ENCODE results near the gene CES3. TPM values are rescaled to one million over a fixed set of nuclear protein-coding genes. Genes with fewer than 3 reads are reported as not detected.
A peak's percentile ranks its signal among the peaks of the same experiment; 100 is the strongest.

CES3 gene
- total and polyA plus RNA-seq, 9 of the 15 experiments (the other 6 are each of a cell fraction or from before 2014, with no cell fraction given): 0.06 to 2.2 (median 0.68) TPM

DNA sequence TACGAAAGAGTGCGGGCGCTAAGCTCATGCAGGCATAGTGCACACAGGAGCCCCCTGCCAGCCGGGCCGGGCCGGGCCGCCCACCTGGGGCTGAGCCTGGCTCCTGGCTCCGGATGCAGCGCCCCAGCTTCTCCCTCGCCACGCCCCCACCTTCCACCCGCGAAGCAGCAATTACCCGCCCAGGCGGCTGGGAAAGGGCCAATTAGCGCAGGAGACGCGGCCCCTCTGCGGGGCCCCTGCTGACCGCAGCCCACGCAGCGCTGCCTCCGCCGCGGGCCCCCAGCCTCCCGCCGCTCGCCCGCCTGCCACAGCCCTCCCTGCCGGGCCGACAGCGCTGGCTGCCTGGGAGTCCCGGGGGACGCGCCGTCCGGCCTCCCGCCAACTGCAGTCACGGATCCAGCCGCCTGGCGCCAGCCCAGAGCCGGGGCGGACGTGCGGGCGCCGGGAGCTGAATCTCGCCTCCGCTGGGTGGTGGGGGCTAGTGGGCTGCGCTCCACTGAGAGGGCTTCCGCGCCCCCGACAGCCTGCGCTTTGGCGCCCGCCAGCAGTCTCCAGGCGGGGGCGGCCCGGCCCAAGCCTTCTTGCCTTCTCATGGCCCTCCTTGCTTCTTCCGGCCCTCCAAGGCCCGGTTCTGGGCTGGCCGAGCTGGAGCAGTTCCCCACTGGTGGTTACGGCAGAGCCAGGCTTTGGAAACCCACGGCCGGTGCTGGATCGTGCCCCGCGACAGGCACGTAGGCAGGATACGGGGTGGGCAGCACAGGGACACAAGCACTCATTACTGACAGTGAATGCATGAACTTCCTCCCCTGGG, 53.0 kb downstream of the CES3 start (continued):
- TF ChIP-seq, protein P1, sequence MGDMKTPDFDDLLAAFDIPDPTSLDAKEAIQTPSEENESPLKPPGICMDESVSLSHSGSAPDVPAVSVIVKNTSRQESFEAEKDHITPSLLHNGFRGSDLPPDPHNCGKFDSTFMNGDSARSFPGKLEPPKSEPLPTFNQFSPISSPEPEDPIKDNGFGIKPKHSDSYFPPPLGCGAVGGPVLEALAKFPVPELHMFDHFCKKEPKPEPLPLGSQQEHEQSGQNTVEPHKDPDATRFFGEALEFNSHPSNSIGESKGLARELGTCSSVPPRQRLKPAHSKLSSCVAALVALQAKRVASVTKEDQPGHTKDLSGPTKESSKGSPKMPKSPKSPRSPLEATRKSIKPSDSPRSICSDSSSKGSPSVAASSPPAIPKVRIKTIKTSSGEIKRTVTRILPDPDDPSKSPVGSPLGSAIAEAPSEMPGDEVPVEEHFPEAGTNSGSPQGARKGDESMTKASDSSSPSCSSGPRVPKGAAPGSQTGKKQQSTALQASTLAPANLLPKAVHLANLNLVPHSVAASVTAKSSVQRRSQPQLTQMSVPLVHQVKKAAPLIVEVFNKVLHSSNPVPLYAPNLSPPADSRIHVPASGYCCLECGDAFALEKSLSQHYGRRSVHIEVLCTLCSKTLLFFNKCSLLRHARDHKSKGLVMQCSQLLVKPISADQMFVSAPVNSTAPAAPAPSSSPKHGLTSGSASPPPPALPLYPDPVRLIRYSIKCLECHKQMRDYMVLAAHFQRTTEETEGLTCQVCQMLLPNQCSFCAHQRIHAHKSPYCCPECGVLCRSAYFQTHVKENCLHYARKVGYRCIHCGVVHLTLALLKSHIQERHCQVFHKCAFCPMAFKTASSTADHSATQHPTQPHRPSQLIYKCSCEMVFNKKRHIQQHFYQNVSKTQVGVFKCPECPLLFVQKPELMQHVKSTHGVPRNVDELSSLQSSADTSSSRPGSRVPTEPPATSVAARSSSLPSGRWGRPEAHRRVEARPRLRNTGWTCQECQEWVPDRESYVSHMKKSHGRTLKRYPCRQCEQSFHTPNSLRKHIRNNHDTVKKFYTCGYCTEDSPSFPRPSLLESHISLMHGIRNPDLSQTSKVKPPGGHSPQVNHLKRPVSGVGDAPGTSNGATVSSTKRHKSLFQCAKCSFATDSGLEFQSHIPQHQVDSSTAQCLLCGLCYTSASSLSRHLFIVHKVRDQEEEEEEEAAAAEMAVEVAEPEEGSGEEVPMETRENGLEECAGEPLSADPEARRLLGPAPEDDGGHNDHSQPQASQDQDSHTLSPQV (IDR thresholded peaks at IDR 0.05): no peak
- TF ChIP-seq STAT6 (CRISPR knock-in tag; IDR thresholded peaks at IDR 0.05): 0 out of 2 replicates have a peak, but pooled peaks have one; percentile 72
- TF ChIP-seq OTX1 (CRISPR knock-in tag; IDR thresholded peaks at IDR 0.05): no peak
- TF ChIP-seq TAF9B (IDR thresholded peaks at IDR 0.05; ENCODE audit: partially characterized antibody): no peak
- no peak for TF ChIP-seq ELF1 (tag; IDR thresholded peaks at IDR 0.05)
- TF ChIP-seq TEAD2 (tag; IDR thresholded peaks at IDR 0.05): no peak
- no peak for TF ChIP-seq ZBTB1 (CRISPR knock-in tag; IDR thresholded peaks at IDR 0.05; ENCODE audit: borderline replicate concordance, low read depth)
- no peak for TF ChIP-seq GTF2F1 (IDR thresholded peaks at IDR 0.05; ENCODE audit: low read depth, low read length)
- TF ChIP-seq THAP12 (CRISPR knock-in tag; IDR thresholded peaks at IDR 0.05): peak; percentile 54; the same call in 1 of the 2 replicates
- no peak for TF ChIP-seq CBX3 (IDR thresholded peaks at IDR 0.05; ENCODE audit: borderline replicate concordance in 1 of 2, low read length in 2 of 2)
- no peak for TF ChIP-seq NFATC3 (IDR thresholded peaks at IDR 0.05)
- no peak for TF ChIP-seq ELK1 (CRISPR knock-in tag; IDR thresholded peaks at IDR 0.05)
- no peak for TF ChIP-seq PTBP1 (IDR thresholded peaks at IDR 0.05; ENCODE audit: low read depth, low read length)
- TF ChIP-seq HNRNPLL (IDR thresholded peaks at IDR 0.05; ENCODE audit: low read depth, low read length, poor library complexity, severe bottlenecking): peak; percentile 13
- TF ChIP-seq BRD4 (IDR thresholded peaks at IDR 0.05): no peak
- no peak for TF ChIP-seq ILF3 (IDR thresholded peaks at IDR 0.05; ENCODE audit: borderline replicate concordance)
- TF ChIP-seq NCOA2 (IDR thresholded peaks at IDR 0.05; ENCODE audit: partially characterized antibody in 2 of 2): no peak

Data from K562 (cell line).